GM19452 (cell line): Measurements from ENCODE around the gene SYT2.
"Not testable (repeated sequence)": the region's sequence is repeated elsewhere in the genome, so short reads cannot be mapped to it uniquely, and the experiment has no call there.

Experiments used
- ATAC-seq: cut with Tn5 transposase; IDR thresholded peaks from one replicate; pipeline ENCODE4 v1.9.1; 2021; ENCODE audit not compliant: unreplicated experiment

SYT2 gene

GRCh38 chr1:202710070-202711045, at the start of gene SYT2:
Gene SYT2 (minus strand): TSS chr1:202710454. CDS start chr1:202605772, 104,682 bp downstream.
- ATAC-seq = no peak

GRCh38 chr1:202756391-202756790, 46.1 kb upstream of the SYT2 start:
- no peak for ATAC-seq

GRCh38 chr1:202754293-202754692, 44.0 kb upstream of the SYT2 start:
- ATAC-seq = no peak

- no peak for ATAC-seq
Measured at GRCh38 chr1:202752774-202753173, 42.5 kb upstream of the SYT2 start.

- ATAC-seq = no peak
Measured at GRCh38 chr1:202750761-202751160, 40.5 kb upstream of the SYT2 start.

- no peak for ATAC-seq
Measured at GRCh38 chr1:202750024-202750423, 39.8 kb upstream of the SYT2 start.

- no peak for ATAC-seq
Measured at GRCh38 chr1:202745323-202745888, 35.2 kb upstream of the SYT2 start.

GRCh38 chr1:202744770-202745169, 34.5 kb upstream of the SYT2 start:
- not testable (repeated sequence) for ATAC-seq

- no peak for ATAC-seq
Measured at GRCh38 chr1:202742496-202742895, 32.2 kb upstream of the SYT2 start.

GRCh38 chr1:202733251-202733650, 23.0 kb upstream of the SYT2 start:
- no peak for ATAC-seq

- no peak for ATAC-seq
Measured at GRCh38 chr1:202728951-202729350, 18.7 kb upstream of the SYT2 start.

- ATAC-seq = no peak
Measured at GRCh38 chr1:202725526-202725925, 15.3 kb upstream of the SYT2 start.

- ATAC-seq = no peak
Measured at GRCh38 chr1:202723708-202724107, 13.5 kb upstream of the SYT2 start.

GRCh38 chr1:202723046-202723445, 12.8 kb upstream of the SYT2 start:
- not testable (repeated sequence) for ATAC-seq

GRCh38 chr1:202716654-202717053, 6.4 kb upstream of the SYT2 start:
- no peak for ATAC-seq

- not testable (repeated sequence) for ATAC-seq
Measured at GRCh38 chr1:202714202-202714601, 3.9 kb upstream of the SYT2 start.

- no peak for ATAC-seq
Measured at GRCh38 chr1:202713110-202713509, 2.9 kb upstream of the SYT2 start.

GRCh38 chr1:202711949-202712635, 1.8 kb upstream of the SYT2 start:
- no peak for ATAC-seq

- ATAC-seq = no peak
Measured at GRCh38 chr1:202709276-202710041, 795 bp downstream of the SYT2 start.

GRCh38 chr1:202708456-202709275, 1.6 kb downstream of the SYT2 start:
- ATAC-seq = no peak
